ENCODE data around the gene PDPK1.
"Not testable (repeated sequence)": the region's sequence is repeated elsewhere in the genome, so short reads cannot be mapped to it uniquely, and the experiment has no call there.

GRCh38 chr16:2602175-2602574 is 64.4 kb downstream of the PDPK1 start:
- not testable (repeated sequence) for TF ChIP-seq CREB5 (CRISPR knock-in tag; IDR thresholded peaks at IDR 0.05; ENCODE audit: low read depth); SNAI2 (CRISPR knock-in tag; IDR thresholded peaks at IDR 0.05)
